ENCODE results near the gene OGFOD1. TPM values are rescaled to one million over a fixed set of nuclear protein-coding genes. Genes with fewer than 3 reads are reported as not detected.

The OGFOD1 gene
- total and polyA plus RNA-seq, 9 donors = 8.1 to 45.2 (median 28.9) TPM

GRCh38 chr16:56421976-56422669 lies 29.2 kb upstream of the OGFOD1 start:
- 58 to 80% (median 76%) methylated on average over 5 of the region's 5 CpGs for WGBS, 3 donors
- no peak for DNase-seq
- no peak overlapping the region for H3K27ac ChIP-seq
- intact Hi-C loops (cut with DNase I) = no loop called here
- TF ChIP-seq POLR2A (IDR thresholded peaks at IDR 0.05) = no peak
- no peaks in the 10 kb centered on the region for H3K27me3 ChIP-seq
- no peak overlapping the region for H3K4me3 ChIP-seq
- H3K9me3 ChIP-seq = no peaks in the 10 kb centered on the region
- no peaks in the 10 kb centered on the region for H3K36me3 ChIP-seq
- H3K4me1 ChIP-seq (ENCODE audit: insufficient read depth) = peaks cover 13% of the 10 kb centered on the region

- H3K4me1 ChIP-seq (ENCODE audit: insufficient read depth) = peaks cover 13% of the 10 kb centered on the region
- TF ChIP-seq POLR2A (IDR thresholded peaks at IDR 0.05) (no peak), EP300 (IDR thresholded peaks at IDR 0.05) (no peak), CTCF (IDR thresholded peaks at IDR 0.05) (no peak)
- H3K36me3 ChIP-seq = no peaks in the 10 kb centered on the region
- no peaks in the 10 kb centered on the region for H3K9me3 ChIP-seq
- no peak overlapping the region for H3K27ac ChIP-seq
- 19 to 45% (median 34%) methylated on average over 4 of the region's 4 CpGs for WGBS, 3 donors
- intact Hi-C loops (cut with DNase I) = no loop called here
- H3K4me3 ChIP-seq = no peak overlapping the region
- H3K27me3 ChIP-seq = no peaks in the 10 kb centered on the region
- no peak for DNase-seq
Observed at GRCh38 chr16:56422896-56423441, 28.4 kb upstream of the OGFOD1 start.

DNA sequence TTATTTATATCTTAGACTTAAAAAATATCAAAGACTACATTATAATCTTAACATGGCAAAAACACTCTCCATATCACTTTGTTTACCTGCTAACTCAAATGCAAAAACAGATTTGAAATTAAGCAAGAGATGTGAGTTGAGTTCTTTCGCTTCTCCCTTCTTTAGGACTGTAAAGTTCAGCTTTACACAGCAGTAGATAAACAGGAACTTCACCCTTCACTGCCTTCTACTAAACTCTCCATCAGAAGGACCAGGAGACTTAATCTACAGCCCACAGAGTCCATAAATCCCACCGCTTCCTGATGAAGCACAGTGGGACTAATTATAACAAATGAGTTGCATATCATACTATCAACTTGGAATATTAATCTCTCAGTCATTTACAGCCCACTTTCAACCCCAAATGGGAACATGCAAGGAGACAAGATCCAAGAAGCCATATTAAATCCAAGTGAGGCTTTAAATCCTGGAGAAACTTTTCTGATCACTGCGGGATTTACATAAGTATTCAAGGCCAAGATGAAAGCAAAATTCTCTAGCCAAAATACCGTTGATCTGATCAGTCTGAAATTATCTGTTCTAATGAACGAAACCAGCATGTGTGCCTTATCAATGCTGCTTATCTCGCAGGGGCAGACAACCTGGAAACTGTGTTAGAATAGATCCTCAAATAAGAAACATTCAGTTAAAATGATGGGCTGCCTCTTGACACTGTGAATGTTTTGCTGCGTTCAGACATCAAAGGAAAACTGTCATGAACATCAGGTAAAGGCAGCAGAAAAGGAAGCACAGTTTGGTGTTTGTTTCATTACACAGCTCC lies 27.6 kb upstream of the OGFOD1 start:
- intact Hi-C loops (cut with DNase I) = no loop called here

DNA sequence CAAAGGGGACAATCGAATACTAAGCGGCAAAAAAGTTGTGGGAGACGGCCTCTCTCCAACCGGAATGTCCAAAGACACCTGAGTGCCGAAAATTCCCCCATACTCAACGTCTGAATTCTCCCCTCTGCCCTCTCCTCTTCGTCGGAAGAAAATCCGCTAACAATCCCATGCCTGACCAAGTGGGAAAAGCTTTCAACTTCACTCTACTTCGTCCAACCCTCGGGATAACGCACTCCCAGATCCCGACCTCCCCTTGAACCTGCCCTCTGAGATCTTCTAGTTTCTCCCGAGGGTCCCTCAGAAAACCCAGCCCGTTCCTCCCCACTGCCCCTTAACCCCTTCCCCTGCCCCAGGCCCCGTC lies 27.0 kb upstream of the OGFOD1 start:
- peak in 1 of 5 donors; percentile 28 for DNase-seq
- 1% methylated on average over 16 of the region's 16 CpGs for whole genome bisulfite sequencing, 3 donors
- Histone ChIP-seq H3K4me3 (peak overlapping the region; percentile 85), H3K4me1 (ENCODE audit: insufficient read depth) (peaks cover 13% of the 10 kb centered on the region), H3K9me3 (no peaks in the 10 kb centered on the region), H3K27ac (peak overlapping the region; percentile 86 to 90), H3K36me3 (no peaks in the 10 kb centered on the region), H3K27me3 (no peaks in the 10 kb centered on the region)
- intact Hi-C loops (cut with DNase I) = no loop called here
- TF ChIP-seq POLR2A (IDR thresholded peaks at IDR 0.05) = no peak
- TF ChIP-seq CTCF (IDR thresholded peaks at IDR 0.05) = no peak
- TF ChIP-seq EP300 (IDR thresholded peaks at IDR 0.05) = no peak

More for the DNA sequence above, 27.6 kb upstream of the OGFOD1 start:
- Histone ChIP-seq H3K4me3 (peak overlapping the region; percentile 85), H3K9me3 (no peaks in the 10 kb centered on the region), H3K27me3 (no peaks in the 10 kb centered on the region), H3K27ac (peak overlapping the region; percentile 86 to 90), H3K36me3 (no peaks in the 10 kb centered on the region), H3K4me1 (ENCODE audit: insufficient read depth) (peaks cover 13% of the 10 kb centered on the region)
- TF ChIP-seq POLR2A (IDR thresholded peaks at IDR 0.05) (no peak), EP300 (IDR thresholded peaks at IDR 0.05) (no peak)
- no peak for DNase-seq
- 14 to 26% (median 21%) methylated on average over 7 of the region's 7 CpGs for WGBS, 3 donors

GRCh38 chr16:56424791-56425438 lies 26.4 kb upstream of the OGFOD1 start:
- Histone ChIP-seq H3K27me3 (no peaks in the 10 kb centered on the region), H3K27ac (peak overlapping the region; percentile 86 to 90), H3K4me1 (ENCODE audit: insufficient read depth) (peaks cover 13% of the 10 kb centered on the region), H3K4me3 (peak overlapping the region; percentile 85), H3K9me3 (no peaks in the 10 kb centered on the region), H3K36me3 (no peaks in the 10 kb centered on the region)
- WGBS, 3 donors = 0 to 1% (median 1%) methylated on average over 30 to 79 of the region's 79 CpGs
- DNase-seq = peak; percentile 53 to 78 (median 67)
- TF ChIP-seq POLR2A (IDR thresholded peaks at IDR 0.05) = peak; percentile 16
- no peak for TF ChIP-seq EP300 (IDR thresholded peaks at IDR 0.05)
- intact Hi-C loops (cut with DNase I) = no loop called here

Data from ovary (tissue), 9 donors.